ENCODE data around the gene FAM180A. TPM values are rescaled to one million over a fixed set of nuclear protein-coding genes. Genes with fewer than 3 reads are reported as not detected.
A peak's percentile ranks its signal among the peaks of the same experiment; 100 is the strongest.

Gene FAM180A
- total RNA-seq, 1 donor from 2014 or later, result not detected

- no peak for DNase-seq (ENCODE audit: low read depth)
- no peak overlapping the region for H3K4me3 ChIP-seq (ENCODE audit: low read depth, low read length)
- no peak for TF ChIP-seq CTCF (conservative IDR thresholded peaks at IDR 0.05; ENCODE audit: low read depth, low read length)
Measured at GRCh38 chr7:135712182-135712782, 36.3 kb downstream of the FAM180A start.

- DNase-seq (ENCODE audit: low read depth), result no peak
- H3K4me3 ChIP-seq (ENCODE audit: low read depth, low read length), result no peak overlapping the region
- TF ChIP-seq CTCF (conservative IDR thresholded peaks at IDR 0.05; ENCODE audit: low read depth, low read length), result no peak
Measured at GRCh38 chr7:135711139-135711469, 37.5 kb downstream of the FAM180A start.

GRCh38 chr7:135710417-135711138 lies 38.0 kb downstream of the FAM180A start:
- DNase-seq (ENCODE audit: low read depth), result no peak

GRCh38 chr7:135709508-135709907 lies 39.1 kb downstream of the FAM180A start:
- no peak for TF ChIP-seq CTCF (conservative IDR thresholded peaks at IDR 0.05; ENCODE audit: low read depth, low read length)
- DNase-seq (ENCODE audit: low read depth), result no peak
- H3K4me3 ChIP-seq (ENCODE audit: low read depth, low read length), result no peak overlapping the region

More at GRCh38 chr7:135710417-135711138, 38.0 kb downstream of the FAM180A start:
- peak; percentile 56 for TF ChIP-seq CTCF (conservative IDR thresholded peaks at IDR 0.05; ENCODE audit: low read depth, low read length)
- peak overlapping the region; percentile 37 for H3K4me3 ChIP-seq (ENCODE audit: low read depth, low read length)

- TF ChIP-seq CTCF (conservative IDR thresholded peaks at IDR 0.05; ENCODE audit: low read depth, low read length), result no peak
- H3K4me3 ChIP-seq (ENCODE audit: low read depth, low read length), result no peak overlapping the region
- no peak for DNase-seq (ENCODE audit: low read depth)
Measured at GRCh38 chr7:135708041-135708440, 40.6 kb downstream of the FAM180A start.

GRCh38 chr7:135707570-135707966 lies 41.0 kb downstream of the FAM180A start:
- H3K4me3 ChIP-seq (ENCODE audit: low read depth, low read length), result no peak overlapping the region
- no peak for TF ChIP-seq CTCF (conservative IDR thresholded peaks at IDR 0.05; ENCODE audit: low read depth, low read length)
- no peak for DNase-seq (ENCODE audit: low read depth)
